Stimulated activated CD4-positive, alpha-beta T cell treated with anti-CD3 and anti-CD28 coated beads, TNF-alpha, amount 100 ng/mL, for 4 hours (primary cell): Measurements from ENCODE around the gene HS3ST3A1.

ENCODE experiments used
- DNase-seq, 3 experiments: peaks; one replicate each; pipeline ENCODE4 v3.0.0-alpha.2; 2020; ENCODE audit warnings: low read depth in 3 of 3

Gene HS3ST3A1

GRCh38 chr17:13491916-13492736 lies 109.6 kb downstream of the HS3ST3A1 start:
- DNase-seq = no peak

- DNase-seq = no peak
Measured at GRCh38 chr17:13491491-13491890, 110.2 kb downstream of the HS3ST3A1 start.

GRCh38 chr17:13490906-13491482 lies 110.7 kb downstream of the HS3ST3A1 start:
- no peak for DNase-seq

GRCh38 chr17:13490427-13490826 lies 111.3 kb downstream of the HS3ST3A1 start:
- no peak for DNase-seq

GRCh38 chr17:13485327-13485726 lies 116.4 kb downstream of the HS3ST3A1 start:
- DNase-seq = no peak

GRCh38 chr17:13484020-13484419 lies 117.7 kb downstream of the HS3ST3A1 start:
- no peak for DNase-seq

GRCh38 chr17:13480877-13481276 lies 120.9 kb downstream of the HS3ST3A1 start:
- DNase-seq = no peak

GRCh38 chr17:13478326-13478830 lies 123.4 kb downstream of the HS3ST3A1 start:
- DNase-seq = no peak

- DNase-seq = no peak
Measured at GRCh38 chr17:13477180-13477611, 124.5 kb downstream of the HS3ST3A1 start.

GRCh38 chr17:13476720-13477119 lies 125.0 kb downstream of the HS3ST3A1 start:
- DNase-seq = no peak

GRCh38 chr17:13475574-13476223 lies 126.0 kb downstream of the HS3ST3A1 start:
- no peak for DNase-seq

- no peak for DNase-seq
Measured at GRCh38 chr17:13474073-13474800, 127.5 kb downstream of the HS3ST3A1 start.

GRCh38 chr17:13465678-13466077 lies 136.1 kb downstream of the HS3ST3A1 start:
- DNase-seq = no peak

- DNase-seq = no peak
Measured at GRCh38 chr17:13462673-13463124, 139.0 kb downstream of the HS3ST3A1 start.

GRCh38 chr17:13462146-13462545 lies 139.6 kb downstream of the HS3ST3A1 start:
- no peak for DNase-seq

- DNase-seq = no peak
Measured at GRCh38 chr17:13460261-13461000, 141.3 kb downstream of the HS3ST3A1 start.

GRCh38 chr17:13457783-13458182 lies 143.9 kb downstream of the HS3ST3A1 start:
- DNase-seq = no peak
